NCI-H226 (cell line): Measurements from ENCODE around the gene DYNLT5.
"Not testable (repeated sequence)": the region's sequence is repeated elsewhere in the genome, so short reads cannot be mapped to it uniquely, and the experiment has no call there.

Experiments
- DNase-seq: peaks from one replicate; pipeline ENCODE4 v3.0.0-alpha.2; 2015

Gene DYNLT5

GRCh38 chr1:66751160-66751559 lies 1.1 kb upstream of the DYNLT5 start:
- DNase-seq = no peak

- DNase-seq = no peak
Measured at GRCh38 chr1:66752671-66753371, 562 bp downstream of the DYNLT5 start.

- DNase-seq = no peak
Measured at GRCh38 chr1:66757722-66758240, 5.5 kb downstream of the DYNLT5 start.

- no peak for DNase-seq
Measured at GRCh38 chr1:66758241-66758755, 6.0 kb downstream of the DYNLT5 start.

- DNase-seq = no peak
Measured at GRCh38 chr1:66760506-66760905, 8.2 kb downstream of the DYNLT5 start.

GRCh38 chr1:66761221-66761620 lies 9.0 kb downstream of the DYNLT5 start:
- DNase-seq = no peak

- peak; percentile 23 for DNase-seq
Measured at GRCh38 chr1:66764994-66765578, 12.8 kb downstream of the DYNLT5 start.

GRCh38 chr1:66767626-66768025 lies 15.4 kb downstream of the DYNLT5 start:
- no peak for DNase-seq

- no peak for DNase-seq
Measured at GRCh38 chr1:66768965-66769364, 16.7 kb downstream of the DYNLT5 start.

GRCh38 chr1:66769512-66770229 lies 17.4 kb downstream of the DYNLT5 start:
- DNase-seq = no peak

- DNase-seq = no peak
Measured at GRCh38 chr1:66770240-66770639, 18.0 kb downstream of the DYNLT5 start.

GRCh38 chr1:66770694-66771093 lies 18.4 kb downstream of the DYNLT5 start:
- no peak for DNase-seq

GRCh38 chr1:66773227-66773626 lies 21.0 kb downstream of the DYNLT5 start:
- no peak for DNase-seq

GRCh38 chr1:66774438-66774837 lies 22.2 kb downstream of the DYNLT5 start:
- DNase-seq = no peak

- DNase-seq = no peak
Measured at GRCh38 chr1:66775646-66776045, 23.4 kb downstream of the DYNLT5 start.

- DNase-seq = no peak
Measured at GRCh38 chr1:66777831-66778230, 25.6 kb downstream of the DYNLT5 start.

- DNase-seq = no peak
Measured at GRCh38 chr1:66778266-66778665, 26.0 kb downstream of the DYNLT5 start.

GRCh38 chr1:66778969-66779368 lies 26.7 kb downstream of the DYNLT5 start:
- DNase-seq = no peak

GRCh38 chr1:66779475-66780078 lies 27.3 kb downstream of the DYNLT5 start:
- no peak for DNase-seq

- DNase-seq = not testable (repeated sequence)
Measured at GRCh38 chr1:66785800-66786199, 33.5 kb downstream of the DYNLT5 start.

- no peak for DNase-seq
Measured at GRCh38 chr1:66787641-66788040, 35.4 kb downstream of the DYNLT5 start.

- no peak for DNase-seq
Measured at GRCh38 chr1:66788231-66788939, 36.1 kb downstream of the DYNLT5 start.
